GM21529 (cell line): ENCODE results near the gene TEAD3.
A peak's percentile ranks its signal among the peaks of the same experiment; 100 is the strongest.
"Not testable (repeated sequence)": the region's sequence is repeated elsewhere in the genome, so short reads cannot be mapped to it uniquely, and the experiment has no call there.

ENCODE experiments used
- ATAC-seq: cut with Tn5 transposase; IDR thresholded peaks from one replicate; pipeline ENCODE4 v1.9.1; 2021; ENCODE audit not compliant: unreplicated experiment

The TEAD3 gene

DNA sequence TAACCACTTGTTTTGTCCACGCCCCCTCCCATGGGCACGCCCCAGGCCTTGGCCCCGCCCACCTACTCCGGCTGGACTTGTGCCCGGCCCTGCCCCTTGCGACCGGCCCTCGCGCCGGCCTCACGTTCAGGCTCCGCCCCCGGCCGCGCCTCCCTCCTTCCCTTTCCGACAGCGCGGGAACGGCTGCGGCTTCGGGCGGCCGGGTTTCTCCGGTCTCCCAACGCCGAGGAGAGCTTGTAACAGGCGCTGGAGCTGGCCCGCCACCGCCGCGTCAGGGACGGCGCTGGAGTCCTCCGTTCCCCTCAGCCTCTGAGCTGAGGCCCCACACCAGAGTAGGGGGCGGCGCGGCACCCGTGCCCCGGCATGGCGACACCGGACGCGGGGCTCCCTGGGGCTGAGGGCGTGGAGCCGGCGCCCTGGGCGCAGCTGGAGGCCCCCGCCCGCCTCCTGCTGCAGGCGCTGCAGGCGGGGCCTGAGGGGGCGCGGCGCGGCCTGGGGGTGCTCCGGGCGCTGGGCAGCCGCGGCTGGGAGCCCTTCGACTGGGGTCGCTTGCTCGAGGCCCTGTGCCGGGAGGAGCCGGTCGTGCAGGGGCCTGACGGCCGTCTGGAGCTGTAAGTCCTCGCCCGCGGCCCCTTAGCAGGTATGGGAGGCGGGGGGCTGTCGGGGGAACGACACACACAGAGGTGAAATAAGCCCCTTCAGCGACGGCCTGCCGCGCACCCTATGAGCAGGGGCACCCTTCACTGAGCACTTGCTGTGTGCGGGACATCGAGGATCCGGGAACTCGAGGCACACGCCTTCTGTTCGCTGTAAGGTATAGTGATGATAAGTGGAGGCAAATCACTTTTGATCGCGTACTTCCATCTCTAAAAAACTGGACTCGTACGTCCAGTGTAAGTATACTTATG, 44.4 kb downstream of the TEAD3 start, which contains the start of gene FANCE:
Gene FANCE, plus strand, starts transcription at position 156 of the 908 bp plus-strand sequence. Its CDS starts 208 bp downstream, at position 364.
- ATAC-seq, result peak; percentile 89

- no peak for ATAC-seq
Observed at GRCh38 chr6:35451354-35452182, 45.3 kb downstream of the TEAD3 start.

DNA sequence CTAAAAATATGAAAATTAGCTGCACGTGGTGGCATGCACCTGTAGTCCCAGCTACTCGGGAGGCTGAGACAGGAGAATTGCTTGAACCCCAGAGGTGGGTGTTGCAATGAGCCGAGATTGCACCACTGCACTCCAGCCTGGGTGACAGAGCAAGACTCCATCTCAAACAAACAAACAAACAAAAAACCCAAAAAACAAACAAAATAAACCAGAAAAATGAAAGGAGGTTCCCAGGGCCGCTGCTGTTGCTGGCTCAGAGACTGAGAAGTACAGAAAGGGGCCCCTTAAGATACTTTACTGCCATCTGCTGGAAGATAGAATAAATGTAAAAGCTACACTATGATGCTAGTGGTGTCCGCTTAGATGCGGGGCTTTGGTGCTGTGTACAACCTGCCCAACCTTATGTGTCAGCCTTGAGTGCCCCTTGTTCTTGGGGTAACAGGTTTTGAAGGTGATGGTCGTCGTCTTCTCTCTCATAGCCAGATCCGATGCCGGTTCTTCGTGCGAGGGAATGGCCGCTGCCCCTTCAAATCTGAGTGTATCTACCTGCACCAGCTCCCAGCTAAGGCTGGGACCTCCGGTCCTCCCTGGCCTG, 47.5 kb downstream of the TEAD3 start:
- no peak for ATAC-seq

DNA sequence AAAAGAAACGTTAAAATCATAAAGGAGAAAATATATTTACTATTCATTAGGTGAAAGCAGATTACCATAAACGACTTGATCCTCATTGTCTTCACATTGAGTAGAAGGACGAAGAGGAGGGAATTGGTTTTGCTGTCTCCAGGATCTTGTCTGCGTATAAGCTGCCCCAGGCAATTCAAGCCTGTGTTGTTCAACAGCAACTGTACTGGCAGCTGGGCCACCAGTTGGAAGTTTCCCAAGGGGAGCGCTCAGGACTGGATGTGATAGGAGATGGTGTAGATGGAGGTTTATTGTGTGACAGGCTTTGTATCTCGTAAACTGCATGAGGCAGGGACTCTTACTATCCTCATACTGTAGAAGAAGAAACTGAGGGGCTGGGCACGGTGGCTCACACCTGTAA, 48.7 kb downstream of the TEAD3 start:
- ATAC-seq, result no peak

GRCh38 chr6:35445691-35446090, 51.2 kb downstream of the TEAD3 start:
- ATAC-seq, result no peak

GRCh38 chr6:35443341-35444030, 53.4 kb downstream of the TEAD3 start:
- no peak for ATAC-seq

DNA sequence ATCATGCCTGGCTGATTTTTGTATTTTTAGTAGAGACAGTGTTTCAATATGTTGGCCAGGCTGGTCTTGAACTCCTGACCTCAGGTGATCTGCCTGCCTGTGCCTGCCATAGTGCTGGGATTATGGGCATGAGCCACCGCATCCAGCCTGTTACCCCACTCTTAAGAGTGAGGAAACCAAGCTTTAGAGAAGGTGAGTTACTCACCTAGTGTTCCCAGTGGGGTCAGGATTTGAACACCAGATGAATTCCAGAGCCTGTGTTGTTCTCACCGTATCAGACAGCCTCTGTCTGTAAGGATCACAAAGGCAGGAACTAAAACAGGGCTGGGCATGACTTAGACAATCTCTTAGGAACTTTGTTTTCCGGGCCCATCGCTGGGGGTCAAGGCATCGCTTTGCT, 54.2 kb downstream of the TEAD3 start:
- no peak for ATAC-seq

DNA sequence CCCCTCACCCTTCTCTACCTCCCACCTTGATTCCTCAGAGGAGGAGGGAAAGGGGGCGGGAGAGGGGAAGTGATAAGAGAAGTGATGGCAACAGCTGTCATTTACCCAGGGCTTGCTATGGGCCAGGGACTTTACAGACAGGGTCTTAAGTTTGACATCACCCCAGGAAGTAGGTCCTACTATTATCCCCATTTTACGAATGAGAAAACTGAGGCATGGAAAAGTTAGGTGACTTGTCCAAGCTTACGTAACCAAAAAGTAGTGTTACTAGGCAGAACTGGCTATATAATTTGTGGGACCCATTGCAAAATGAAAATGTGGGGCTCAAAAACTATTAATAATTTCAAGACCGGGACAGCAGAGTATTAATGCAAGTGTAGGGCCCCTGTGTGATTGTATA, 55.2 kb downstream of the TEAD3 start:
- no peak for ATAC-seq

DNA sequence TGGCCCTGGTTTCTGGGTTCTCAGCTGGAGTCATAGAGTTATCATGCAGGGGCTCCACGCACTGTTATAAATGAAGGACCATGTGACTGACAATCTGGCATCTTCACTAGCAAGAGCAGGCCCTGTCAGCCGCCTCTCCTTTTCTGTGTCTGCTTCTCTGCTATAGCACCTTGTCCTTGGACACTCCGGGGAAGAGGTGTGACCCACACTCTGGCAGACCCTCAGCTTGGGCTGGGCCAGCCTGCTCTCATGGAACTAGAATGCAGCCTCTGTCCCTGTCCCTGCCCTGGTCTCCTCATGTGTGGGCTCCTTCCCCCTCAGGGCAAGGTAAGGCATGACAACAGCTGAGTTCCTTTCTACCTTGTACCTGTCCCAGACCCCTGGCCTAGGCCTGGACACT, 55.7 kb downstream of the TEAD3 start:
- ATAC-seq, result no peak

GRCh38 chr6:35439308-35439707, 57.6 kb downstream of the TEAD3 start:
- ATAC-seq, result no peak

DNA sequence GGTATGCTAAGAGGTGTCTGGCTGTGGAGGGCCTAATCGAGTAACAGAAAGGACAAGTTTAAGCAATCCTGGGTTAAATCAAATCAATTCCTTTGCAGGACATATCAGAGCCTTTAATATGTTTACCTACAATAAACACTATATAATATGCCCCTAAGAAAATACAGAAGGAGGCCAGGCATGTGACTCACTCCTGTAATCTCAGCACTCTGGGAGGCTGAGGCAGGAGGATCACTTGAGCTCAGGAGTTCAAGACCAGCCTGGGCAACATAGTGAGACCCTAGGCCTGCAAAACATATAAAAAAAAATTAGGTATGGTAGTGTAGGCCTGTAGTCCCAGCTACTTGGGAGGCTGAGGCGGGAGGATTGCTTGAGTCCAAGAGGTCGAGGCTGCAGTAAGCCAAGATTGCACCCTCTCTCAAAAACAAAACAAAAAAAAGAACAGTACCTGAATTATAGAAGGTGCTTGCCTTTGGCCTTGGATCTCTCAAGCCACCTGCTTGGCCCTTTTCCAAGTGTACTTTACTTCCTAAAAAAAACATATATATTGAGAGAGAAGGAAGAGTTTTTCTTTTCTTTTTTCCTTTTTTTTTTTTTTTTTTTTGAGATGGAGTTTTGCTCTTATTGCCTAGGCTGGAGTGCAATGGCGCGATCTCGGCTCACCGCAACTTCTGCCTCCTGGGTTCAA, 58.4 kb downstream of the TEAD3 start:
- not testable (repeated sequence) for ATAC-seq

DNA sequence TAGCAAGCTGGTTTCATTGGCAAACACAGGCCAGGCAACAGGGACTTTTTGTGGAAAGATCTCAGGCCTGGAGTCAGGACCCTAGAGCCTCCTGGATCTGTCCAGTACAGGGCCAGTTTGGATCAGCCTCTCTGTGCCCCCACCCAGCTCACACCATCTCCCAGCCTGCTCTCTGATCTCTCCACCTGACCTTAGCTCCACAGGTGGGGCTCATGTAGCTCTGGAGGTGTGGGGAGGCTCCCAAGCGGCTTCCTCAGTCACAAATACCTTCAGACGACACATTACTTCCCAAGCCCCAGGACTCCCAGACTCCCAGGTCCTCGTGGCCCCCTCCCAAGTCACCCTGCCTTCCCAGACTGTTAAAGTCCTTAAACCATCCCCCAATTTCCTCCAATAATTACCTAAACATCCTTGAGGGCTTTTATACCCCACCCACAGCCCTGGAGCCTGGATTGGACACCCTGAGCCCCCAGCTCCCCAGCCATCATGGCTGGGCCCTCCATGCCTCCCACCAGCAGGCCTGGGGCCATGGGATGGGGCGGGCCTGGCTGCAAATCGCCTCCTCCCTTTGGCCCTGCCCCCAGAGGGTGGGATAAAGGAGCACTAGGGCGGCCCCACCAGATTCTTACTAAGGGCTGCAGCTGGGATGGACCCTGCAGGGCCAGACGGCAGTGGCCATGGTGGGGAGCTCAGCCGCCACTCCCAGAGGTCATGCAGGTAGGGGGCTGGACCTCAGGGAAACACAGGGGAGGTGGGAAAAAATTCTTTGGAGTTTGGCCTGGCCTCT, 60.6 kb downstream of the TEAD3 start:
- no peak for ATAC-seq

- ATAC-seq, result no peak
Observed at GRCh38 chr6:35435074-35435837, 61.6 kb downstream of the TEAD3 start.

DNA sequence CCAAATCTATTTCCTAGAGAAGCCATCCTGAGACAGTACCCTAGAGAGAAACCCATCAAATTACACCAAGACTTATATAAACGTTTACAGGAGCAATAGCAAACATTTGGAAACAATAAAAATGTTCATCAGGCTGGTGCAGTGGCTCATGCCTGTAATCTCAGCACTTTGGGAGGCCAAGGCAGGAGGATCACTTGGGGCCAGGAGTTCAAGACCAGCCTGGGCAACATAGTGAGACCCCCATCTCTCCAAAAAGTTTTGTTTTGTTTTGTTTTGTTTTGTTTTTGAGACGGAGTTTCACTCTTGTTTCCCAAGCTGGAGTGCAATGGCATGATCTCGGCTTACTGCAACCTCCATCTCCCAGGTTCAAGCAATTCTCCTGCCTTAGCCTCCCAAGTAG, 64.2 kb downstream of the TEAD3 start:
- ATAC-seq, result not testable (repeated sequence)

GRCh38 chr6:35432291-35432690, 64.6 kb downstream of the TEAD3 start:
- ATAC-seq, result no peak

DNA sequence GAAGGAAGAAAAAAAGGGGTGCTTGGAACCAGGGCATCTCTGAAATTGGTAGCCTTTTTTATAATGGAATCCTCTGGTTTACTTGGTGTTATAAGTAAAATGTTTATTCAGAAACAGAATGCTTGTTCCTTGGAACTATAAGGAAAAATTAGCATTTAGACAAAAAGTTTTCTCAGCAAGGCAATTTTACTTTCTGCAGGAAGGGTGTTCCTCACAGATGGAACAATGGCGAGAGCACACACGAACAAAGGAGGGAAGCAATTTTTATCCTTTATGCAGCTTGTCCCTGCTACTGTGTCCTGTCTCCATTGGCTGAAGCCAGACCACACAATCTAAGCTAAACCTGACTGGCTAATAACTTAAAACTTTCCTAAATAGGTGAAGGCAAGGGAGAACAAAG, 67.4 kb downstream of the TEAD3 start:
- ATAC-seq, result no peak

DNA sequence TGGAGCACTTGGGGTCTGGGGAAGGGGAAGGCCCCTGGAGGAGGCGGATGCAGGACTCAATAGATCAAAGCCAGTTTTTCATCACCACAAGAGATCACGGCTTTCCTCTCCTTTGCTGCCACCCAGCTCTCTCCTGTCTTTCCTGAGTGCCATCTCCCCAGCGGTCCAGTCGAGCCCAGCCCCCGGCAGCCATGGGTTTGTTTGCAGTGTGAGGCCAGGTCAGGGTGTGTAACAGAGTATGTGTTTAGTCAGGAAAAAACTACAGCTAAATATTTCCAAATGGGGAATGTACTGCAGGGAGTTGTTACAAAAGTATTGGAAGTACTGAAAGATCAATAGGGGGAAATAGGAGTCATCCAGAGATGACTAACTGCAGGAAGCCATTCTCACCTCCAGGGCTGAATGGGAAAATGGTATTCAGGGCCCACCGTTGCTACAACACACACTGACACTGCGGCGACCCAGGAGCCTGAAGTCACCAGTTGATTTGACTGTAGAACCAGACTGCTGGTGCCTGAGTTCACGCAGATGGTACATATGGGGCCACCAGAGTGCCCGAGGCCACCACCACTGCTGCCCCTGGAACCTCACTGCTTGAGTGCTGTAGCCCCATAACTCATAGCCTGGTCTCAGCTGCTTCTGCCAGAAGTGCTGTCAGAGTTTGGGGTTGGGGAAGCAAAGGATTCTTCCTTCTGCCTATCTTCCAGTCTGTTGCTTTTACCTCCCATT, 68.3 kb downstream of the TEAD3 start:
- no peak for ATAC-seq

DNA sequence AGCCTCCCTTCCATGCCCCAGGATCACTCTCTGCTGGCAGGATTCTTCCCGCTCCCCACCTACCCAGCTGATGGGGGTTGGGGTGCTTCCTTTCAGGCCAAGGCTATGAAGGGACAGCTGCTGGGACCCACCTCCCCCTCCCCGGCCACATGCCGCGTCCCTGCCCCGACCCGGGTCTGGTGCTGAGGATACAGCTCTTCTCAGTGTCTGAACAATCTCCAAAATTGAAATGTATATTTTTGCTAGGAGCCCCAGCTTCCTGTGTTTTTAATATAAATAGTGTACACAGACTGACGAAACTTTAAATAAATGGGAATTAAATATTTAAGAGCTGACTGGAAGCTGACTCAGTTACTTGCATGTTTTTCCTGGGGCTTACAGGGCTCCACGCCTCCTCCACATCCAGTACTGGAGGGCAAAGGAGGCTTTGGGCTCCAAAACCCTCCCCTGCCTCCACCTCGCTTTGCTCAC, 69.0 kb downstream of the TEAD3 start:
- ATAC-seq, result no peak
